H1 (cell line): ENCODE data around the gene EFCAB6. TPM values are rescaled to one million over a fixed set of nuclear protein-coding genes. Genes with fewer than 3 reads are reported as not detected.

Experiments used
- CTCF ChIA-PET: fragments of 300-600 bp; sonication (Branson Sonifier 250); formaldehyde crosslinking; loops from one replicate; lab custom pipeline; 2021; ENCODE audit not compliant: partially characterized antibody; lab: Charles Lee
- POLR2A ChIA-PET: fragments of 300-600 bp; sonication (Branson Sonifier 250); formaldehyde crosslinking; loops from one replicate; lab custom pipeline; 2021; ENCODE audit warnings: inconsistent platforms; ENCODE audit not compliant: partially characterized antibody; lab: Charles Lee
- DNase-seq, 2 experiments: peaks; one replicate each; pipeline versions ENCODE4 v3.0.0 to v3.0.0-alpha.2; 2010 to 2022; ENCODE audit warnings: low spot score in 2 of 2, low read depth in 1 of 2, mixed read lengths in 1 of 2
- FAIRE-seq: peaks from 2 replicates; lab custom pipeline; 2011; peaks lifted over from hg19 to GRCh38; lab: Jason Lieb, UNC
- H2AFZ ChIP-seq: 2 replicates; pipeline ENCODE4 v1.8.1; 2012; ENCODE audit warnings: low read length, inconsistent platforms
- H2AK5ac ChIP-seq: 2 replicates; pipeline ENCODE4 v1.6.1; 2013; ENCODE audit warnings: low read depth, low read length
- H2BK120ac ChIP-seq: replicated peaks from 2 replicates; pipeline ENCODE3; 2013; ENCODE audit warnings: low read depth, low read length, inconsistent platforms
- H2BK12ac ChIP-seq: 2 replicates; pipeline ENCODE4 v1.6.1; 2013; ENCODE audit warnings: low read depth, low read length
- H2BK15ac ChIP-seq: 2 replicates; pipeline ENCODE4 v1.6.1; 2013; ENCODE audit warnings: low read length
- H2BK20ac ChIP-seq: 2 replicates; pipeline ENCODE4 v1.6.1; 2013; ENCODE audit warnings: low read length
- H2BK5ac ChIP-seq: 2 replicates; pipeline ENCODE4 v1.6.1; 2013; ENCODE audit warnings: low read depth, low read length
- H3K14ac ChIP-seq: 2 replicates; pipeline ENCODE4 v1.6.1; 2013; ENCODE audit warnings: inconsistent platforms; ENCODE audit not compliant: insufficient read length
- H3K18ac ChIP-seq: 2 replicates; pipeline ENCODE4 v1.6.1; 2013; ENCODE audit warnings: low read length; ENCODE audit errors: extremely low read depth
- H3K23ac ChIP-seq: 2 replicates; pipeline ENCODE4 v1.6.1; 2013; ENCODE audit warnings: inconsistent platforms; ENCODE audit not compliant: insufficient read length
- H3K23me2 ChIP-seq: 2 replicates; pipeline ENCODE4 v1.6.1; 2013; ENCODE audit warnings: low read depth, low read length
- H3K27ac ChIP-seq: 2 replicates; pipeline ENCODE4 v1.6.1; 2011; ENCODE audit warnings: low read depth, low read length, inconsistent platforms
- H3K27me3 ChIP-seq, 4 experiments: replicated peaks in 1 of 4; 1 replicate in 1 of 4; 2 replicates in 3 of 4; pipeline versions ENCODE4 v1.6.1 to v1.8.1; 2011 to 2013; ENCODE audit warnings: low read length in 3 of 4, mild to moderate bottlenecking in 3 of 4, inconsistent platforms in 2 of 4, mixed read lengths in 2 of 4, moderate library complexity in 1 of 4; ENCODE audit not compliant: control insufficient read depth in 3 of 4, insufficient read depth in 3 of 4; ENCODE audit errors: extremely low read depth in 1 of 4
- H3K36me3 ChIP-seq, 4 experiments: 2 replicates each; pipeline versions ENCODE4 v1.6.1 to v1.8.1; 2011 to 2013; ENCODE audit warnings: mild to moderate bottlenecking in 4 of 4, low read length in 3 of 4, moderate library complexity in 2 of 4, control low read depth in 1 of 4, inconsistent platforms in 1 of 4; ENCODE audit not compliant: insufficient read depth in 4 of 4, control insufficient read depth in 2 of 4
- H3K4ac ChIP-seq: replicated peaks from 2 replicates; pipeline ENCODE3; 2013; ENCODE audit warnings: low read length, low read depth, mixed read lengths, inconsistent platforms; ENCODE audit not compliant: insufficient read length
- H3K4me1 ChIP-seq, 4 experiments: replicated peaks in 1 of 4; 1 replicate in 1 of 4; 2 replicates in 3 of 4; pipeline versions ENCODE4 v1.6.1 to v1.8.1; 2011 to 2013; ENCODE audit warnings: low read length in 3 of 4, inconsistent platforms in 2 of 4, mixed read lengths in 1 of 4; ENCODE audit not compliant: insufficient read depth in 4 of 4, control insufficient read depth in 3 of 4
- H3K4me2 ChIP-seq, 2 experiments: 2 replicates each; pipeline versions ENCODE4 v1.6.1 to v1.8.1; 2011 to 2013; ENCODE audit warnings: low read depth in 2 of 2, low read length in 2 of 2, control low read depth in 1 of 2, inconsistent platforms in 1 of 2, mild to moderate bottlenecking in 1 of 2; ENCODE audit not compliant: insufficient read depth in 1 of 2
- H3K4me3 ChIP-seq, 4 experiments: fragments of 200-600, 300-600 bp in 1 of 4; sonication (generic), shearing (Covaris generic), sonication (Bioruptor Twin) in 1 of 4; 2 replicates each; pipeline versions ENCODE4 v1.5.1 to v1.8.1; 2011 to 2016; ENCODE audit warnings: low read length in 4 of 4, low read depth in 3 of 4, control low read depth in 2 of 4, inconsistent platforms in 2 of 4, mild to moderate bottlenecking in 2 of 4, mixed read lengths in 1 of 4, moderate library complexity in 1 of 4; ENCODE audit not compliant: insufficient read depth in 2 of 4; ENCODE audit errors: extremely low read depth in 1 of 4
- H3K56ac ChIP-seq: replicated peaks from 2 replicates; pipeline ENCODE3; 2013; ENCODE audit warnings: low read depth, mild to moderate bottlenecking, mixed read lengths, low read length, inconsistent platforms; ENCODE audit not compliant: insufficient read length
- H3K79me1 ChIP-seq: 2 replicates; pipeline ENCODE4 v1.6.1; 2013; ENCODE audit warnings: low read depth, low read length, control low read depth
- H3K79me2 ChIP-seq, 2 experiments: 2 replicates each; pipeline versions ENCODE4 v1.6.1 to v1.8.1; 2012 to 2013; ENCODE audit warnings: low read length in 2 of 2, mild to moderate bottlenecking in 2 of 2, inconsistent platforms in 1 of 2; ENCODE audit not compliant: insufficient read depth in 2 of 2, control insufficient read depth in 1 of 2
- H3K9ac ChIP-seq, 4 experiments: replicated peaks in 1 of 4; 1 replicate in 1 of 4; 2 replicates in 3 of 4; pipeline versions ENCODE4 v1.6.1 to v1.8.1; 2011 to 2013; ENCODE audit warnings: low read depth in 3 of 4, low read length in 3 of 4, control low read depth in 2 of 4, mild to moderate bottlenecking in 2 of 4, moderate library complexity in 2 of 4, inconsistent platforms in 1 of 4; ENCODE audit errors: extremely low read depth in 1 of 4
- H3K9me3 ChIP-seq, 2 experiments: 2 replicates each; pipeline versions ENCODE4 v1.6.1 to v1.8.1; 2012 to 2013; ENCODE audit warnings: mild to moderate bottlenecking in 2 of 2, moderate library complexity in 2 of 2, control low read depth in 1 of 2, inconsistent platforms in 1 of 2, low read depth in 1 of 2, low read length in 1 of 2, mixed read lengths in 1 of 2; ENCODE audit not compliant: insufficient read depth in 2 of 2
- H4K20me1 ChIP-seq, 2 experiments: replicated peaks in 1 of 2; 2 replicates each; pipeline versions ENCODE3 to v1.8.1; 2011 to 2013; ENCODE audit warnings: inconsistent platforms in 2 of 2, low read length in 2 of 2, mild to moderate bottlenecking in 1 of 2; ENCODE audit not compliant: insufficient read depth in 2 of 2, control insufficient read depth in 1 of 2
- H4K5ac ChIP-seq: 2 replicates; pipeline ENCODE4 v1.6.1; 2013; ENCODE audit warnings: low read length, low read depth, mixed read lengths, inconsistent platforms; ENCODE audit not compliant: insufficient read length
- H4K8ac ChIP-seq: 2 replicates; pipeline ENCODE4 v1.8.0; 2013; ENCODE audit warnings: mild to moderate bottlenecking, moderate library complexity, low read length, inconsistent platforms; ENCODE audit not compliant: insufficient read depth; ENCODE audit errors: extremely low read depth
- H4K91ac ChIP-seq: replicated peaks from 2 replicates; pipeline ENCODE3; 2013; ENCODE audit warnings: low read length, mixed read lengths, inconsistent platforms; ENCODE audit not compliant: insufficient read length
- CTCF ChIP-seq, 3 experiments: IDR thresholded peaks; 1 replicate in 2 of 3; 2 replicates in 1 of 3; pipeline versions ENCODE4 v1.5.1 to v1.6.1; 2011; ENCODE audit warnings: low read length in 3 of 3, mild to moderate bottlenecking in 3 of 3, inconsistent platforms in 2 of 3, low read depth in 1 of 3, moderate library complexity in 1 of 3; ENCODE audit not compliant: insufficient read depth in 1 of 3; ENCODE audit errors: control extremely low read depth in 1 of 3
- EZH2 ChIP-seq: fragments of 200-600 bp; sonication (generic); IDR thresholded peaks from 2 replicates; pipeline ENCODE4 v1.7.1; 2012; ENCODE audit warnings: low read depth, mild to moderate bottlenecking, moderate library complexity, low read length, inconsistent platforms; ENCODE audit not compliant: severe bottlenecking
- GABPA ChIP-seq: IDR thresholded peaks from 2 replicates; pipeline ENCODE4 v1.6.1; 2011; ENCODE audit warnings: mild to moderate bottlenecking, low read length, moderate library complexity, borderline replicate concordance; ENCODE audit not compliant: insufficient read depth
- HDAC6 ChIP-seq: IDR thresholded peaks from one replicate; pipeline ENCODE4 v1.7.1; 2012; ENCODE audit warnings: low read depth, mild to moderate bottlenecking, inconsistent platforms, low read length, moderate library complexity
- MAX ChIP-seq: IDR thresholded peaks from 2 replicates; pipeline ENCODE4 v1.6.1; 2012; ENCODE audit warnings: inconsistent platforms
- POLR2A ChIP-seq, 2 experiments: IDR thresholded peaks; 1 replicate in 1 of 2; 2 replicates in 1 of 2; pipeline ENCODE4 v1.6.1; 2011; ENCODE audit warnings: low read depth in 2 of 2, low read length in 2 of 2, mild to moderate bottlenecking in 2 of 2; ENCODE audit errors: control extremely low read depth in 1 of 2
- USF2 ChIP-seq: IDR thresholded peaks from 2 replicates; pipeline ENCODE4 v1.6.1; 2011; ENCODE audit warnings: low read length, improper control_type of control experiment
- YY1 ChIP-seq: IDR thresholded peaks from 2 replicates; pipeline ENCODE4 v1.6.1; 2011; ENCODE audit warnings: low read depth, mild to moderate bottlenecking, low read length
- WGBS, 2 experiments: shearing (Covaris generic) in 1 of 2; methylation state at CpG; one replicate each; pipeline versions ENCODE4 v1.1.6 to v1.1.7; 2013 to 2015; ENCODE audit warnings: low lambda C conversion rate in 2 of 2, mixed read lengths in 2 of 2, inconsistent platforms in 1 of 2, low coverage in 1 of 2, missing lambda C conversion rate in 1 of 2; ENCODE audit not compliant: insufficient replicate concordance in 2 of 2, insufficient coverage in 1 of 2, insufficient read length in 1 of 2; ENCODE audit errors: extremely low coverage in 1 of 2, missing lambda C conversion rate in 1 of 2; 5-methylcytosine and 5-hydroxymethylcytosine counted together
- polyA plus RNA-seq, 7 experiments: library from polyadenylated mRNA; depleted of rRNA in 3 of 7; stranded (reverse) in 5 of 7; unstranded in 2 of 7; fragments of >200 nt in 5 of 7; fragments of 200-250 nt in 2 of 7; gene quantifications; 1 replicate in 5 of 7; 2 replicates in 1 of 7; 4 replicates in 1 of 7; pipeline versions ENCODE4 v1.2.1 to v1.2.3, GENCODE V29; 2011 to 2013; ENCODE audit warnings: missing spikeins in 2 of 7, mixed read lengths in 2 of 7
- total RNA-seq: library from RNA; stranded (reverse); fragmentation: NEBNext Ultra II Directional; extraction: Animal tissue kit (Norgen Biotek cat#: 25700); gene quantifications from 2 replicates; pipeline ENCODE4 v1.2.1, GENCODE V29; 2021

Gene EFCAB6
- total and polyA plus RNA-seq, 2 of the 8 experiments (the other 6 are each of a cell fraction or from before 2014, with no cell fraction given) = 0.32 to 1.7 TPM

- no peak overlapping the region for H3K56ac ChIP-seq
- no peaks in the 10 kb centered on the region for H3K79me2 ChIP-seq
- ChIA-PET POLR2A (no interaction called here), CTCF (interaction anchor here (0.8 kb wide), 1 partner anchor 13 kb away, joined by 5 read pairs; no protein-coding TSS in a partner anchor)
- peaks cover 0 to 6% of the 10 kb centered on the region in 2 experiments for H4K20me1 ChIP-seq
- no peak overlapping the region for H4K91ac ChIP-seq
- H3K9me3 ChIP-seq = 0 out of 4 replicates have a peak, but pooled peaks cover 0 to 12% of the 10 kb centered on the region in 2 experiments
- no peak for DNase-seq
- no peak overlapping the region for H2BK5ac ChIP-seq
- peaks cover 0 to 12% (median 5%) of the 10 kb centered on the region in 4 experiments; a peak in 4 of 7 replicates for H3K4me1 ChIP-seq
- no peak overlapping the region for H3K9ac ChIP-seq
- H3K14ac ChIP-seq = no peak overlapping the region
- no peak overlapping the region for H4K8ac ChIP-seq
- WGBS, 2 experiments = 98% methylated on average over 4 of the region's 4 CpGs; no CpG with 5 or more reads in 1 of the 2 experiments
- H2BK120ac ChIP-seq = no peak overlapping the region
- no peak overlapping the region for H3K27ac ChIP-seq
- no peaks in the 10 kb centered on the region for H3K36me3 ChIP-seq
- peaks cover 9% of the 10 kb centered on the region; the same call in 1 of the 2 replicates for H3K23me2 ChIP-seq
- H2BK12ac ChIP-seq = no peak overlapping the region
- FAIRE-seq = no peak
- no peak overlapping the region for H3K4me2 ChIP-seq
- H3K4ac ChIP-seq = no peak overlapping the region
- H2BK15ac ChIP-seq = no peak overlapping the region
- H2BK20ac ChIP-seq = no peak overlapping the region
- H3K79me1 ChIP-seq = no peaks in the 10 kb centered on the region
- H3K4me3 ChIP-seq = no peak overlapping the region
- no peak overlapping the region for H4K5ac ChIP-seq
- H3K27me3 ChIP-seq = no peaks in the 10 kb centered on the region
- no peak overlapping the region for H2AFZ ChIP-seq
- no peak overlapping the region for H3K23ac ChIP-seq
- H2AK5ac ChIP-seq = no peak overlapping the region; the same call in 1 of the 2 replicates
- no peak overlapping the region for H3K18ac ChIP-seq
- TF ChIP-seq MAX = no peak
- no peak for TF ChIP-seq CTCF (IDR thresholded peaks at IDR 0.05; ENCODE audit: control extremely low read depth in 1 of 3, insufficient read depth in 1 of 3, low read depth in 1 of 3, low read length in 3 of 3)
- TF ChIP-seq EZH2 = no peak
- TF ChIP-seq USF2 = no peak
- no peak for TF ChIP-seq POLR2A (IDR thresholded peaks at IDR 0.05; ENCODE audit: control extremely low read depth in 1 of 2, low read depth in 2 of 2, low read length in 2 of 2)
- TF ChIP-seq GABPA = no peak
- TF ChIP-seq HDAC6 = no peak
- TF ChIP-seq YY1 = no peak
Measured at GRCh38 chr22:43737150-43737828, 74.8 kb downstream of the EFCAB6 start.
